Body of pancreas (tissue), 4 donors: Measurements from ENCODE around the gene PABPC5. TPM values are rescaled to one million over a fixed set of nuclear protein-coding genes. Genes with fewer than 3 reads are reported as not detected.
A peak's percentile ranks its signal among the peaks of the same experiment; 100 is the strongest.

Source experiments
- ATAC-seq: fragments of 150-250 bp; one replicate; pipeline ENCODE4 v1.9.1; 2016
- DNase-seq, 4 donors: peaks; one replicate each; pipeline ENCODE4 v3.0.0-alpha.2; 2019
- H3K27ac ChIP-seq, 4 donors: fragments of 200-600 bp; sonication (generic); 1 replicate in 3 of 4; 2 replicates in 1 of 4; pipeline versions ENCODE4 v1.5.1 to v1.6.1; 2016 to 2019; ENCODE audit warnings: mild to moderate bottlenecking in 1 of 4, mixed read lengths in 1 of 4, moderate library complexity in 1 of 4
- H3K27me3 ChIP-seq, 2 donors: fragments of 200-600 bp; sonication (generic); one replicate each; pipeline ENCODE4 v1.6.0; 2016; ENCODE audit warnings: mild to moderate bottlenecking in 1 of 2
- H3K36me3 ChIP-seq, 2 donors: fragments of 200-600 bp; sonication (generic); replicated peaks in 1 of 2; 2 replicates each; pipeline ENCODE4 v1.5.1; 2016; ENCODE audit warnings: low read depth in 2 of 2; ENCODE audit not compliant: insufficient read depth in 1 of 2
- H3K4me1 ChIP-seq: fragments of 200-600 bp; sonication (generic); one replicate; pipeline ENCODE4 v1.6.0; 2016
- H3K4me3 ChIP-seq, 2 donors: fragments of 200-600 bp; sonication (generic); 1 replicate in 1 of 2; 2 replicates in 1 of 2; pipeline ENCODE4 v1.5.1; 2016 to 2019
- H3K9me3 ChIP-seq, 3 donors: fragments of 200-600 bp; sonication (generic); 1 replicate in 2 of 3; 2 replicates in 1 of 3; pipeline ENCODE4 v1.5.1; 2016
- POLR2A ChIP-seq, 3 donors: fragments of 450-650 bp; IDR thresholded peaks; one replicate each; pipeline ENCODE4 v1.6.1; 2016; ENCODE audit warnings: antibody characterized with exemption in 3 of 3, mild to moderate bottlenecking in 2 of 3
- WGBS, 2 donors: methylation state at CpG; one replicate each; pipeline ENCODE4 v1.1.5; 2017; 5-methylcytosine and 5-hydroxymethylcytosine counted together
- intact Hi-C: fragments of 100-400 bp; cut with DNase I; formaldehyde crosslinking; loops from one replicate; pipeline ENCODE4 v1.15.1; 2023
- small RNA-seq: library from RNA; depleted of rRNA; stranded (forward); fragments of <200 nt; gene quantifications from one replicate; pipeline ENCODE3, GENCODE V24; 2016
- total RNA-seq, 2 donors: library from RNA; depleted of rRNA; stranded (reverse); fragments of >200 nt; gene quantifications; one replicate each; pipeline ENCODE4 v1.1.0, GENCODE V29; 2016
- TF ChIP-seq, protein P1 (sequence below), 7 experiments: fragments of 450-650 bp in 4 of 7; fragments of 200-600 bp in 3 of 7; sonication (generic) in 3 of 7; IDR thresholded peaks; one replicate each; pipeline ENCODE4 v1.5.1; 2016 to 2019; ENCODE audit warnings: antibody characterized with exemption in 7 of 7

The PABPC5 gene
- under 1 TPM in 1 of 2 donors, not detected in 1; 0.26 TPM for total RNA-seq

DNA sequence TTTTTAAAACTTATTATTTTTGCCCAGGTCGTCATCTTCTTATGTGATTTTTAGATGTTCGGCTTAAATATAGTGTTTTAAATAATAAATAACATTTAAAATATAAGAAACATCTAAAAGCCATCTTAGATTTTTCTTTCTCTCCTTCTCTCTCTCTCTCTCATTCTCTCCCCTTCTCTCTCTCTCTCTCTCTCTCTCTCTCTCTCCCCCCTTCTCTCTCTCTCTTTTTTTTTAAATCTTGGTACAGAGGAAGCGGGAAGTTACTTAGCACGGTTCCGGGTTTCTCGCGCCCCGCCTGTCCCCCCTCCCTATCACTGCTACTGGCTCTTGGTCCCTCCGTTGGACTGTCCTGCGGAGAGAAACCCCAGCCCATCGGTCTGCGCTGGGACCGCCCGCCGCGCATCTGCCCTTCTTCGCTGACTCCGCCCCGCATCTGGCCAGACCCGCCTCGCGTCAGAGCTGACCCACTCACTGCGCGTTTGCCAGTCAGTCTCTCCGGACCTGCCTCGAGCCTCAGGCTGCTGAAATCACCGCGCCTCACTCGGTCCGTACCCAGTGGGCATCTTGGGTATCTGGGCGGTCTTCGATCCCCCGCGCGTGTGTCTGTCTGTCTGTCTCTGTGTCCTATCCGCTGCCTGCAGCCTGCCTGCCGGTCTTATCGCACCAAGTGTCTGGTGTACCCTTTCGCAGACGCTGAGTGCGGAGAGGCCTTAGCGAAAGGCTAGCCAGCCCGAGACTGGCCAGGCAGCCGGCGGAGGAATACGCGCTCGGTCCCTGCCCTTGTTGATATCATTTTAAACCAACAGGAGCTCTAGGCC, at the start of gene PABPC5:
PABPC5 (plus strand) TSS at position 489 of the 818 bp plus-strand sequence. CDS start 739 bp downstream, outside the sequence.
- H3K36me3 ChIP-seq, result no peaks in the 10 kb centered on the region
- H3K27ac ChIP-seq, result peak within 1 kb of the TSS in 1 of 4 donors; percentile 50
- H3K4me3 ChIP-seq, result no peak within 1 kb of the TSS
- peak; percentile 93 for ATAC-seq
- TF ChIP-seq, protein P1, sequence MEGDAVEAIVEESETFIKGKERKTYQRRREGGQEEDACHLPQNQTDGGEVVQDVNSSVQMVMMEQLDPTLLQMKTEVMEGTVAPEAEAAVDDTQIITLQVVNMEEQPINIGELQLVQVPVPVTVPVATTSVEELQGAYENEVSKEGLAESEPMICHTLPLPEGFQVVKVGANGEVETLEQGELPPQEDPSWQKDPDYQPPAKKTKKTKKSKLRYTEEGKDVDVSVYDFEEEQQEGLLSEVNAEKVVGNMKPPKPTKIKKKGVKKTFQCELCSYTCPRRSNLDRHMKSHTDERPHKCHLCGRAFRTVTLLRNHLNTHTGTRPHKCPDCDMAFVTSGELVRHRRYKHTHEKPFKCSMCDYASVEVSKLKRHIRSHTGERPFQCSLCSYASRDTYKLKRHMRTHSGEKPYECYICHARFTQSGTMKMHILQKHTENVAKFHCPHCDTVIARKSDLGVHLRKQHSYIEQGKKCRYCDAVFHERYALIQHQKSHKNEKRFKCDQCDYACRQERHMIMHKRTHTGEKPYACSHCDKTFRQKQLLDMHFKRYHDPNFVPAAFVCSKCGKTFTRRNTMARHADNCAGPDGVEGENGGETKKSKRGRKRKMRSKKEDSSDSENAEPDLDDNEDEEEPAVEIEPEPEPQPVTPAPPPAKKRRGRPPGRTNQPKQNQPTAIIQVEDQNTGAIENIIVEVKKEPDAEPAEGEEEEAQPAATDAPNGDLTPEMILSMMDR (IDR thresholded peaks at IDR 0.05), result no peak
- peak in 2 of 3 donors; percentile 52 to 54 for TF ChIP-seq POLR2A (IDR thresholded peaks at IDR 0.05)
- no peaks in the 10 kb centered on the region for H3K9me3 ChIP-seq
- H3K27me3 ChIP-seq, result no peaks in the 10 kb centered on the region
- DNase-seq, result peak; percentile 44 to 52 (median 50)
- WGBS, 2 donors, result 4 to 25% methylated on average over 5 to 42 of the region's 48 CpGs
- H3K4me1 ChIP-seq, result peaks cover 9% of the 10 kb centered on the region
- intact Hi-C loops, result no loop called here

DNA sequence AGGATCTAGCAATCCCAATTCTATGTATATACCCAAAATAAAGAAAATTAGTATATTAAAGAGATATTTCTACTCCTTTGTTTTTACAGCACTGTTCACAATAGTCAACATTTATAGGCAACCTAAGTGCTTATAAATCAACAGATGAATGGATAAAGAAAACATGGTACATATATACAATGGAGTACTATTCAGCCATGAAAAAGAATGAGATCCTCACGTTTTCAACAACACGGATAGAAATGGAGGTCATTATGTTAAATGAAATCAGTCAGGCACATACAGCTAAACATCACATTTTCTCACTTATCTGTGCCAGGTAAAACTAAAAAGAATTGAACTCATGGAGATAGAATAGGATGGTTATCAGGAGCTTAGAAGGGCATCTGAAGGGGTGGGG, 45.6 kb upstream of the PABPC5 start:
- Histone ChIP-seq H3K27me3 (no peaks in the 10 kb centered on the region), H3K9me3 (no peaks in the 10 kb centered on the region), H3K36me3 (no peaks in the 10 kb centered on the region), H3K4me1 (no peaks in the 10 kb centered on the region), H3K4me3 (no peak overlapping the region), H3K27ac (no peak overlapping the region)
- DNase-seq (no peak), ATAC-seq (no peak)
- 64 to 67% methylated on average over 2 of the region's 2 CpGs for WGBS, 2 donors
- TF ChIP-seq POLR2A (IDR thresholded peaks at IDR 0.05), result no peak
- TF ChIP-seq, protein P1 (IDR thresholded peaks at IDR 0.05), result no peak
- intact Hi-C loops, result no loop called here

DNA sequence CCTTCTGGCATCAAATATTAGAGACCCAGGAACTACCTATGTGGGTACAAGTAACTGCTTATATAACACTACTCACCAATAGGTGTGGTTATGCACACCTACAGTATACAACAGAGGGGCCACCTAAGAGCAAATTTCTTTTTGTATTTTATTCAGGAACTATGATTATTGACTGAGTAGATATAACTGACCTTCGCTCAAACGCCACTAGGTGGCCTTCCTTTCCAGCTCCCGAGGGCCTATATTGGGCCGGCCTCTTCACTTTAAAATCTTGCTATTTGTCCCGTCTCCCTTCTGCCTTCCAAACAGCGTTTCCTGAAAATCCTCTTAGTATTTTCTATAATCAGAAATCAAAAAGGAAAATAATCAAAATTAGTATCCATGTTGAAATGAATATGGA, 19.9 kb upstream of the PABPC5 start:
- Histone ChIP-seq H3K27me3 (no peaks in the 10 kb centered on the region), H3K36me3 (no peaks in the 10 kb centered on the region), H3K4me1 (no peaks in the 10 kb centered on the region), H3K9me3 (no peaks in the 10 kb centered on the region), H3K4me3 (no peak overlapping the region), H3K27ac (no peak overlapping the region)
- 19 to 25% methylated on average over 6 of the region's 6 CpGs for WGBS, 2 donors
- TF ChIP-seq, protein P1 (IDR thresholded peaks at IDR 0.05), result peak in 5 of 7 experiments; percentile 6 to 28 (median 16)
- no peak for TF ChIP-seq POLR2A (IDR thresholded peaks at IDR 0.05)
- intact Hi-C loops, result no loop called here
- DNase-seq (peak in 1 of 4 donors; percentile 22), ATAC-seq (no peak)

DNA sequence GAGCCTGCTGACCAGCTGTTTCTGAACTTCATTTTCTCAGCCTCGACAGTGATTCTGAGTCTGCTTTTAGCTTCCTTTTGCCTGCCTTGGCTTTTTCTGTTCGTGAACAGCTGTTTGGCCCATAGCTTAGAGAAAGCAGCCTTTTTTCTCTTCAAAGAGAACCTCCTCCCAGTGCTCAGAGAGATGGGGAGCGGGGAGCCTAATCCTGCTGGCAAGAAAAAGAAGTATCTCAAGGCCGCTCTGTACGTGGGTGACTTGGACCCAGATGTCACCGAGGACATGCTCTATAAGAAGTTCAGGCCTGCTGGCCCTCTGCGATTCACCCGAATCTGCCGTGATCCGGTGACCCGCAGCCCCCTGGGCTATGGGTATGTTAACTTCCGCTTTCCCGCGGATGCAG, 756 bp downstream of the PABPC5 start:
- Histone ChIP-seq H3K27me3 (no peaks in the 10 kb centered on the region), H3K4me1 (peaks cover 9% of the 10 kb centered on the region), H3K4me3 (no peak overlapping the region), H3K36me3 (no peaks in the 10 kb centered on the region), H3K9me3 (no peaks in the 10 kb centered on the region), H3K27ac (no peak overlapping the region)
- no peak for TF ChIP-seq POLR2A (IDR thresholded peaks at IDR 0.05)
- TF ChIP-seq, protein P1 (IDR thresholded peaks at IDR 0.05), result no peak
- intact Hi-C loops, result no loop called here
- DNase-seq (no peak), ATAC-seq (no peak)
- WGBS, 2 donors, result 26 to 47% methylated on average over 14 of the region's 14 CpGs

Small RNAs within 50 kb of the gene (small RNA-seq; reads per million reads assigned to genes)
- not detected for gene AL662874.1
